ENCODE data around the gene SEPTIN8. TPM values are rescaled to one million over a fixed set of nuclear protein-coding genes. Genes with fewer than 3 reads are reported as not detected.

The SEPTIN8 gene, protein sequence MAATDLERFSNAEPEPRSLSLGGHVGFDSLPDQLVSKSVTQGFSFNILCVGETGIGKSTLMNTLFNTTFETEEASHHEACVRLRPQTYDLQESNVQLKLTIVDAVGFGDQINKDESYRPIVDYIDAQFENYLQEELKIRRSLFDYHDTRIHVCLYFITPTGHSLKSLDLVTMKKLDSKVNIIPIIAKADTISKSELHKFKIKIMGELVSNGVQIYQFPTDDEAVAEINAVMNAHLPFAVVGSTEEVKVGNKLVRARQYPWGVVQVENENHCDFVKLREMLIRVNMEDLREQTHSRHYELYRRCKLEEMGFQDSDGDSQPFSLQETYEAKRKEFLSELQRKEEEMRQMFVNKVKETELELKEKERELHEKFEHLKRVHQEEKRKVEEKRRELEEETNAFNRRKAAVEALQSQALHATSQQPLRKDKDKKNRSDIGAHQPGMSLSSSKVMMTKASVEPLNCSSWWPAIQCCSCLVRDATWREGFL
- 26.9 TPM for total RNA-seq (ENCODE audit: unreplicated experiment)
- long read RNA-seq, full-length matches to known transcripts = 2 of 3 reads
- long read RNA-seq, partial matches to known transcripts = 0 of 3 reads
- long read RNA-seq, other reads (novel, unspliced or antisense) = 1 of 3 reads

DNA sequence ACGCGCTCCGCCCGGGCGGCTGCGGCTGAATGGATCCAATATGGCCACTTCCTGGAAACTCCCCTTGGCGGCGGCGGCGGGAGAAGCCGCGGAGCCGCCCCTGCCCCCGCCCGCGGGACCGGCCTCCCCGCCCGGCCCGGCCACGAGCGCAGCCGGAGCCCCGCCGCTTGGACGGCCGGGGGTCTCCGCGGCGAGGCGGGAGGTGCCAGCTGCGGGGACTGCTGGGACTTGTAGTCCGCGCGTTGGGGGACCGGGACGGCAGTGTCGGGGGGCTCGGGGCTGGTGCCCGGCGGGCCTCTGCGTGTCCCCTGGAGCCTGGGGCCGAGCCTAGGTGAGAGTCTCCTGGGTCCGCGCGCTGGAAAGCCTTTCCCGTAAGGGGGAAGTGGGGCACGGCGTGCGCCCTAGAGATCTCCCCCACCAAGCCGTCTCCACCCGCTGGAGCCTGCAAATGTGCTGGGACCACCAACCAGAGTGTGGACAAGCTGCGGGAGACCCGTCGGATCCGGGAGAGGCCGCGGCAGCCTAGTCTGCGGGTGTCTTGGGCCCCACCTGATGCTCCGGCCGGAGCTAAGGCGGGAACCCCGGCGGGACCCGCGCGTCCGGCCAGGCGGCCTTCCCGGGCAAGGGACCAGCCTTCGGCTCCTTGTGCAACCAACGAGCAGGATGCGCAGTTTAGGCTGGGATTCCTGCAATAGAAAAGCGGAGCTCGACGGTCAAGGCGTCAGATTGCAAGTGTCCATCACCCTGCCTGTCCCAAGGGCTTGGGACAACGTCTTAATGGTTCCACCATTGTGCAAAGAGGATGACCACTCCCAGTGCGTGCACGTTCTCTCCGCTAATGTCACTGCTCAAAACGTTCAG is at the start of gene SEPTIN8:
Gene SEPTIN8 (minus strand): TSS at position 31 of the 861 bp plus-strand sequence. CDS start 102 bp downstream, outside the sequence.
- Mint-ChIP-seq H3K4me1 (ENCODE audit: low read depth, unreplicated experiment) (peaks cover 13% of the 10 kb centered on the region), H3K4me3 (ENCODE audit: unreplicated experiment) (peak within 1 kb of the TSS; percentile 78), H3K9me3 (ENCODE audit: unreplicated experiment) (no peaks in the 10 kb centered on the region), H3K27ac (ENCODE audit: unreplicated experiment) (no peak within 1 kb of the TSS), H3K36me3 (ENCODE audit: unreplicated experiment) (no peaks in the 10 kb centered on the region), H3K27me3 (ENCODE audit: unreplicated experiment) (peaks cover 10% of the 10 kb centered on the region)
- DNase-seq = peak; percentile 61
- TF ChIP-seq, protein P1, sequence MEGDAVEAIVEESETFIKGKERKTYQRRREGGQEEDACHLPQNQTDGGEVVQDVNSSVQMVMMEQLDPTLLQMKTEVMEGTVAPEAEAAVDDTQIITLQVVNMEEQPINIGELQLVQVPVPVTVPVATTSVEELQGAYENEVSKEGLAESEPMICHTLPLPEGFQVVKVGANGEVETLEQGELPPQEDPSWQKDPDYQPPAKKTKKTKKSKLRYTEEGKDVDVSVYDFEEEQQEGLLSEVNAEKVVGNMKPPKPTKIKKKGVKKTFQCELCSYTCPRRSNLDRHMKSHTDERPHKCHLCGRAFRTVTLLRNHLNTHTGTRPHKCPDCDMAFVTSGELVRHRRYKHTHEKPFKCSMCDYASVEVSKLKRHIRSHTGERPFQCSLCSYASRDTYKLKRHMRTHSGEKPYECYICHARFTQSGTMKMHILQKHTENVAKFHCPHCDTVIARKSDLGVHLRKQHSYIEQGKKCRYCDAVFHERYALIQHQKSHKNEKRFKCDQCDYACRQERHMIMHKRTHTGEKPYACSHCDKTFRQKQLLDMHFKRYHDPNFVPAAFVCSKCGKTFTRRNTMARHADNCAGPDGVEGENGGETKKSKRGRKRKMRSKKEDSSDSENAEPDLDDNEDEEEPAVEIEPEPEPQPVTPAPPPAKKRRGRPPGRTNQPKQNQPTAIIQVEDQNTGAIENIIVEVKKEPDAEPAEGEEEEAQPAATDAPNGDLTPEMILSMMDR (IDR thresholded peaks at IDR 0.05; ENCODE audit: partially characterized antibody, unreplicated experiment) = no peak

DNA sequence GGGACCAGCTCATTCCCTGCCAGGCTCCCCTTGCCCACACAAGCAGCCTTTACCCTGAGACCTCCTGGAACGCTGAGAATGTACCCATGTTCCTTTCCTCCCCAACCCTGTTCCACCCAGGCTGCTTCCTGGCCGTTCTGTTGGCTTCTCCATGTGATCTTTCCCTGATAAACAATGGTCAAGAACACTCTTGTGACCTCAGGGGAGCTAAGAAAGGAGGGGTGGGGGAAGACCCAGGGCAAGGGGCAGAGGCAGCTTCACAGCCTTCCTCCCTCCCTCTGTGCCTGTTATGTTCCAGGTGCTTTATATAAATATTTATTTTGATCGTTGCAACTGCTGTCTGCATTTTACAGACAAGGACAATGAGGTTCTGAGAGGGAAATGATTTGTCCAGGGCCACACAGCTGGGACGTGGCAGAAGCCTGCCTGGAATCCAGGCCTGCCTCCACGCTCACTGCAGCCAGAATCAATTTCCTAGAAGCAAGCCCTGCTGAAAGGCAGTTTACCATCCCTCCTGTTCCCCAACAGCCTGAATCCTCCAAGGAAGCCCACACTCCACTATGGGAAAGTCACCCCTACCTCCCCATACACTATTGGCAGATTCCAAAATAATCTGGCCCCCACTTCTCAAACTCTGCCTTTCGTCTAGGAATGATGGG is 49.5 kb upstream of the SEPTIN8 start:
- peaks cover 35% of the 10 kb centered on the region for H3K27me3 Mint-ChIP-seq (ENCODE audit: unreplicated experiment)
- no peaks in the 10 kb centered on the region for H3K36me3 Mint-ChIP-seq (ENCODE audit: unreplicated experiment)
- no peaks in the 10 kb centered on the region for H3K4me1 Mint-ChIP-seq (ENCODE audit: low read depth, unreplicated experiment)
- TF ChIP-seq, protein P1 (IDR thresholded peaks at IDR 0.05; ENCODE audit: partially characterized antibody, unreplicated experiment) = no peak
- no peak for DNase-seq
- no peak overlapping the region for H3K4me3 Mint-ChIP-seq (ENCODE audit: unreplicated experiment)
- H3K9me3 Mint-ChIP-seq (ENCODE audit: unreplicated experiment) = peaks cover 8% of the 10 kb centered on the region
- no peak overlapping the region for H3K27ac Mint-ChIP-seq (ENCODE audit: unreplicated experiment)

DNA sequence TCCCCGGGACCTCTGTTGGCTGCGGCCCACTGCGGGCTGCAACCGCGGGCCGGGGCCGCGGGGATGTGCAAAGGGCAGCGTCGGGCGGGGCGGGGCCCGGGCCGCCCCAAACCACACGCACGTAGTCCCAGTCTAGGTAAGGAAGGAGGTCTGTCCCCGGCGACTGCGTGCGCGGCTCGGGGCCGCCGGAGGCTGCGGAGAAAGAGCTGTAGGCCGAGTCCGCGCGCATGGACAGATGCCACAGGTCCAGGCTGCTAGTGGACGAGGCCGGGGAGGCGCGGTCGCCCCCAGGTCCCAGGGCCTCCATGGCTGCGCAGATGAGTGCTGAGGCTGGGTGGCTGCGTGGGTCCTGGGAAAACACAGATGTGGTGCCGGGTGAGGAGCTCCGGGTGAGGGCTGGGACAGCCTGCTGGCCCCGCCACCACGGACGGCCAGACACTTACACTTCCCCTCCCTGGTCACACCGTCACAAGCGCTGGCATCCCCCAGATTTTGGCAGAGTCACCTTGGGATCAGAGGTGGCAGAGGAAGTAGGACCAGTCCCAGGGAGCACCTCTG is 48.9 kb upstream of the SEPTIN8 start:
- Mint-ChIP-seq H3K9me3 (ENCODE audit: unreplicated experiment) (peaks cover 6% of the 10 kb centered on the region), H3K27ac (ENCODE audit: unreplicated experiment) (no peak overlapping the region), H3K4me1 (ENCODE audit: low read depth, unreplicated experiment) (no peaks in the 10 kb centered on the region), H3K36me3 (ENCODE audit: unreplicated experiment) (no peaks in the 10 kb centered on the region), H3K4me3 (ENCODE audit: unreplicated experiment) (no peak overlapping the region), H3K27me3 (ENCODE audit: unreplicated experiment) (peaks cover 30% of the 10 kb centered on the region)
- TF ChIP-seq, protein P1 (IDR thresholded peaks at IDR 0.05; ENCODE audit: partially characterized antibody, unreplicated experiment) = no peak
- no peak for DNase-seq

DNA sequence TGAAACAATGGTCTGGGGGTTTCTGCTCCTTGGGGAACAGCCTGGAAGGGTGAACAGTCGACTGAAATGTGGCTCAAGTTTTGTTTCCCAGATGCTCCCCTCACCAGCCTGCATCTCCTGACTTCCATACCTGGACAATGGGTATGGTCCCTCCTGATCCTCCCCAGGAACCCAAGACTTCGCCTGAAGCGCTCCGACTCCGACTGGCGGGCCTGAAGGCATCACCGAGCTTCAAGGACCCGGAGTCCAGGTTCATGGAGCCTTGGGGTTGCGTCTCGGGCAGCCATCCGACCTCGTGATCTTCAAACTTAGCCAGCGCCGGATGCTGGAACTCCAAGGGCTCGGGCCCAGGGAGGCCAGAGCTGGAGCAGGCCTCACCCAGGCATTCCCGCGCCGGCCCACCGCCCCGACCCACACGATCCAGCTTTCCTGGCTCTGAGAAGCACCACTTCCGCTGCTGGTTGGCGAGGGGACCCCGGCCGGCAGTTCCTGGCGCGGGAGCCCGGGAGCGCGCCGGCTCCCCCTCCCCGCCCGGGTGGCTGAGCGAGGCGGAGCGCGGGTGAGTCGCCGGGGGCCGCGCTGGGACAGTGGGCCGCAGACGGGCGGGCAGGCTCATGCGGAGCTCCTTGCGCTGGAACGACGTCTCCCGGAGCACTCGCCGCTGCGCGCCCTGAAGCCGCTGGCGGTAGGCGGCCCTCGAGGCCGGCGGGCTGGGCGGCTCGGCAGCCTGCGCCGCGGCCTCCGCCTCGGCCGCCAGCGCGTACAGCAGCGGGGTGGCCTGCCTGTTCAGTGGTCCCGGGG is 48.2 kb upstream of the SEPTIN8 start:
- H3K4me1 Mint-ChIP-seq (ENCODE audit: low read depth, unreplicated experiment) = no peaks in the 10 kb centered on the region
- no peak overlapping the region for H3K27ac Mint-ChIP-seq (ENCODE audit: unreplicated experiment)
- H3K27me3 Mint-ChIP-seq (ENCODE audit: unreplicated experiment) = peaks cover 28% of the 10 kb centered on the region
- TF ChIP-seq, protein P1 (IDR thresholded peaks at IDR 0.05; ENCODE audit: partially characterized antibody, unreplicated experiment) = no peak
- no peaks in the 10 kb centered on the region for H3K36me3 Mint-ChIP-seq (ENCODE audit: unreplicated experiment)
- H3K9me3 Mint-ChIP-seq (ENCODE audit: unreplicated experiment) = peaks cover 6% of the 10 kb centered on the region
- no peak overlapping the region for H3K4me3 Mint-ChIP-seq (ENCODE audit: unreplicated experiment)
- peak; percentile 57 for DNase-seq

Data from glutamatergic neuron (in vitro differentiated cells).